ENCODE data around the gene HLA-DQA1. TPM values are rescaled to one million over a fixed set of nuclear protein-coding genes. Genes with fewer than 3 reads are reported as not detected.
"Not testable (repeated sequence)": the region's sequence is repeated elsewhere in the genome, so short reads cannot be mapped to it uniquely, and the experiment has no call there.

Gene HLA-DQA1
- 30.1 TPM for total RNA-seq

DNA sequence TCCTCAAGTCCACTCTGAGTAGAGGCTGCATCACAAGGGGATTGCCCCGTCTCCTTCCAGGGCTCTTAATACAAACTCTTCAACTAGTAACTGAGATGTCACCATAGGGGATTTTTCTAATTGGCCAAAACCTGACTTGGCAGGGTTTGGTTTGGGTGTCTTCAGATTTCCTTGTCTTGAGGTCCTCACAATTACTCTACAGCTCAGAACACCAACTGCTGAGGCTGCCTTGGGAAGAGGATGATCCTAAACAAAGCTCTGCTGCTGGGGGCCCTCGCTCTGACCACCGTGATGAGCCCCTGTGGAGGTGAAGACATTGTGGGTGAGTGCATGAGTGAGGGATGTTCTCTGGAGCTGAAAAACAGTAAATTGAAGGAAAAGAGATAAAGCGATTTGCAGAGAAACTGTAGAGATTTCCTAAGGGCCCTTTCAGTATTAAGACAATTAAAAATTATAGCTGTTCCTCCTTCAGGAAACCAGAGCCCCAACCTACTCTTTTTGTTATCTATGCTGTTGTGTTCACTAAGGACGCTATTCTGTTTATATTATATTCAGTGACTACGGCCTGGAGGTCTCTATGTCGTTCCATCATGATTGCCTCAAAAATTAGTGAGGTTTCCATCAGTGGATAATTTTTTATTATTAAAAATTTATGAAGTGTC is at the start of gene HLA-DQA1:
Gene HLA-DQA1 (plus strand): TSS at position 188 of the 662 bp plus-strand sequence. CDS start 53 bp downstream, at position 241.
- DNase-seq (ENCODE audit: low spot score): no peak

- no peak for DNase-seq (ENCODE audit: low spot score)
Measured at GRCh38 chr6:32588156-32588555, 49.0 kb upstream of the HLA-DQA1 start.

GRCh38 chr6:32589596-32590449 is 47.4 kb upstream of the HLA-DQA1 start, which contains the start of gene HLA-DRB1:
Gene HLA-DRB1, minus strand, starts transcription at chr6:32589848. Its CDS starts 106 bp downstream, at chr6:32589742.
- DNase-seq (ENCODE audit: low spot score): no peak

DNA sequence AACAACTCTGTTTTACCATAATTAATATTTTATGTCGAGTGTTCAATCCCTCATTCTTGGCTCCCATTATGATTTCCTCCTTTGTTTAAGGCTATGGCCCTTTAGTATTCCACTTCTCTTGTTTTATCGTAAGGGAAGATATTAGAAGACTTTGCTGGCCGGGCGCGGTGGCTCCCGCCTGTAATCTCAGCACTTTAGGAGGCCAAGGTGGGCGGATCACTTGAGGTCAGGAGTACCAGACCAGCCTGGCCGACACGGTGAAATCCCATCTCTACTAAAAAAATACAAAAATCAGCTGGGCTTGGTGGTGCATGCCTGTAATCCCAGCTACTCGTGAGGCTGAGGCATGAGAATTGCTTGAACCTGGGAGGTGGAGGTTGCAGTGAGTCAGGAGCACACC is 46.5 kb upstream of the HLA-DQA1 start:
- not testable (repeated sequence) for DNase-seq (ENCODE audit: low spot score)

DNA sequence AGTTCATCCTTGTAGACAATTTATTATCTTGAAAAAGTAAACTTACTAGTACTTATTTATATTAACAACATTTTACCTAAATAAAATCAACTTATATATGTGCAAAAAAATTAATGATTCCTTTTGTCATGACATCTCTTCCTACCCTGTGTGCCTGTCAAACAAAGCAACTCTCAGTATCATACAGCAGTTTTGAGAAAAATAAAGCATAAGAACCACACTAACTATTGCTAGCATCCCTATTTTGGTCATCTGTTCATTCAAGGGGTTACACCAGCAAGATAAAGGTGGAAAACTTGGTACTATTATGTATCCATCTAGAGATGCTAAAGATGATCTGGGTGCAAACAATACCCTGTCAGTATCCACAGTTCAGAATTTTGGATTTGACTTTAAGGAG is 40.2 kb upstream of the HLA-DQA1 start:
- no peak for DNase-seq (ENCODE audit: low spot score)

DNA sequence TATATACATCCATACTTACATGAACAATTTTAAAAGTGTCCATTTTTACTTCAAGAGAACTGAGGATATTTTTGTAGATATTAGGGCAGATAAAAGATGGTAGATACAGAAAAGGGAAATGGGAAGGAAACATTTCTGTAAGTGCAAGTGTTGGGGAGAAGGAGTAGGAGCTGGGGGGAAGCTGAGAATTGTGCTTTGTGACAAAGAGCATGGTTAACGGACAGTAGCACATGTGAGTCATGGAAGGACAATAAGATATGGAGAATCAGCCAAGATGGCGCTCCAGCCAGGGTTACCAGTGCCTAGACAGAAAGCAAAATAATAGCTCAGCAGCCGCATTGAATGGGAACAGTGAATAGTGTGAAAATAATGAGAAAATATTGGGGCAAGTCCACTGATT is 34.8 kb upstream of the HLA-DQA1 start:
- DNase-seq (ENCODE audit: low spot score): no peak

GRCh38 chr6:32603222-32603621 is 34.0 kb upstream of the HLA-DQA1 start:
- DNase-seq (ENCODE audit: low spot score): no peak

- no peak for DNase-seq (ENCODE audit: low spot score)
Measured at GRCh38 chr6:32603888-32604287, 33.3 kb upstream of the HLA-DQA1 start.

DNA sequence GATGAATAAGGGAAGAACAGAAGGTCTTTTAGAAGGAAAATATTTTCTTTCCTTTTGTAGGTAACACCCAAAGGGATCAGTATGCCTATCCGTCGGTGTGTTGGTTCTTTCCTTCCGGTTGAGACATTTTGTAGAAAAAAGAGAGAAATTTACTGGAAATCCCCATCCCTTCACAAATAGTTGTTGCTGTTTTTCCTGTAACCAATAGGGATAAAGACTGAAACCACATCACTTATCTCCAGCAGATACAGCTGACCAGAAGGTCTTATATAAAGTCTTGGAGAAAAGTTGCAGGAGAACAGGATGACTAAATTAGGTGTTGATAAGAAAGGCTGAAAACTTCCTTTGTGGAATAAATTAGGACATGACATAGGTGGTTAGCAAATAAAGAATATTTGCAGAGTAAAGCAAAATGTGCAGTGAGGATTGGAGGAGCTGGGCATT is 32.8 kb upstream of the HLA-DQA1 start:
- DNase-seq (ENCODE audit: low spot score): no peak

GRCh38 chr6:32607263-32607987 is 29.8 kb upstream of the HLA-DQA1 start:
- no peak for DNase-seq (ENCODE audit: low spot score)

DNA sequence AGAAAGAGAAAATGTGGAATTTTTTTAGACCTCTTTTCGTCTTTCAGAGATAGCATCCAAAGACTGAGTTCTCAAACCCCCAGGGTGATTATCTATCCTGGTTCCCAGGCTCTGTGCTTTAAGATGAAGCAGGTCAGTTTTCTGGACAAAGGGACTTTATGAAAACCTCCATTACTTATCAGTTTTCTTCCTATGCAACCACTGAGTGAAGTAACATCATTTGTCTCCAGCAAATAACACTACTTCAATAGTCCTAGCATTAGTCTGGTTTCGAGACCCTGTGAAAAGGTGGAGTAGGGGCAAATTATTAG is 29.3 kb upstream of the HLA-DQA1 start:
- DNase-seq (ENCODE audit: low spot score): no peak

DNA sequence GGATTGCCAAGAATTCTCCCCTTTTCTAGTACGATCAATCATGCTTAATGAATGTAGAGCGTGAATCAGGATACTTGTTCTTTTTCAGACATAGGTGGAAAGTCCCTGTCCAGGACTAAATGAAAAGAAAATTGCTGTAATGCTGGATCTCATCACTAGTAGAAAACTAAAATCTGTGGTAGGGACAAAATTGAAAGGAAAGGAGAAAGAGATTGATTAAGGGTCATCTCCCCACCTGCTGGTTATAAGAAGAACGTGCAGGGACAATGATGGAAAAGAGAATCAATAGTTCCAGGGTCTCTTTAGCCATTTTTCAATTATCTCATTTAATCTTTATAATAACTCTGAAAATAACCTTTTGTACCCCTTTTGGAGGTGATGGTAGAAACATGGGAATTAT is 28.8 kb upstream of the HLA-DQA1 start:
- no peak for DNase-seq (ENCODE audit: low spot score)

GRCh38 chr6:32609391-32609730 is 27.8 kb upstream of the HLA-DQA1 start:
- no peak for DNase-seq (ENCODE audit: low spot score)

GRCh38 chr6:32609731-32610640 is 27.2 kb upstream of the HLA-DQA1 start:
- DNase-seq (ENCODE audit: low spot score): no peak

DNA sequence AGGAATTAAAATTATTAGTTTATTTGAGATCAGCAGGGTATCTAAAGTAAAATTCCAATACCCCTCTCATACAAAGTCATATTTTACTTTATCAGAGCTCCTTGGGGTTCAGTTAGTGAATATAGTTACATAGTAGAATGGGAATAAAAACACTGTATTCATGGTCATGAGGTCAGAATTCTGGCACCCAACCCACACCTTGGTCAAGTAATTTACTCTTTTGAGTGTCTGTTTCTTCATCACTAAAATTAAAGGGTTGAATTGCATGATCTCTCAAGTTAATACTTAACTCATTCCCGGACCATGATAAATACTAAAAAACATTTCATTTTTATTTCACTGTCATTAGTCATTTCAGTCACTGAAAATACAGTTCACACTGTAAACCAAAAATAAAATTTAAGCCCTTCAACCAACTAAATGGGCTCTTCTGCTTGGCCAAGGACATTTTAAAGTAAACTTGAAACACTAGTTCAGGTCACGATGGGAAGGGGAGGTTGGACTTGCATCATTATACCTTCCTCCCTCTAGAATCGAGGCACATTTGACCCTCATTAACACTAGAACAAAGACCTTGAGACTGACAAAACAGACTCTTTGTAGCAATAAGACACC is 26.4 kb upstream of the HLA-DQA1 start:
- no peak for DNase-seq (ENCODE audit: low spot score)

GRCh38 chr6:32613475-32613874 is 23.7 kb upstream of the HLA-DQA1 start:
- no peak for DNase-seq (ENCODE audit: low spot score)

DNA sequence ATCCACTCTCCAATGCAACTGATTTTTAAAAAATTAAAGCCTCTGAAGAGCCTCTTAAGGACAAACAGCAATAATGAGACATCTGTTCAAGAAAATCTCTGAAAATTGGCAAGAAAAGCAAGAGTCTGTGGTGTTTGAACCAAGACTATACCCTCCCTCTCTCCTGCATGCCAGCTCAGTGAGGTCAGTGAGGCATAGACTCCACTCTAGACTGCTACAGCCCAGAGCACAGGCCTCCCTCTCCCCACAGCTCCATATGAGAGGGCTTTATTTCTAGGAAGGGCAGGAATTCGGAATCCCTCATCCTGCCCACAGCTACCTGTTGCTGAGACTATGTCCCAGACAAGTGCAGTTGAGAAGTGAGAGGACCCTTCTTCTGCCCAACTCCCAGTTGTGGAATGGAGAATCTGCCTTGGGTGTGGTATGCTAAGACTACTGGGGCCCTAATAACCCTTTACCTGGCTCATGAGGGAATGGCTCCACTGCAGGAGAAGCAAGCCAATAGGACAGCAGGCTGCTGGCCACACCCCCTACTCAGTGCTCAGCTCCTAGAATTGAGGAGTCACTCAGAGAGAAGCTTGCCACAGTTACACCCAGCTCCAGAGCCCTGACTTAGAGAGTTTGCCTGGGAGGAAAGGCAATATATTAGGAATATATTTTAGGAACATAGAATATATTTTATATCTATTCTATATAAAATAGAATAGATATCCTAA is 22.7 kb upstream of the HLA-DQA1 start:
- no peak for DNase-seq (ENCODE audit: low spot score)

DNA sequence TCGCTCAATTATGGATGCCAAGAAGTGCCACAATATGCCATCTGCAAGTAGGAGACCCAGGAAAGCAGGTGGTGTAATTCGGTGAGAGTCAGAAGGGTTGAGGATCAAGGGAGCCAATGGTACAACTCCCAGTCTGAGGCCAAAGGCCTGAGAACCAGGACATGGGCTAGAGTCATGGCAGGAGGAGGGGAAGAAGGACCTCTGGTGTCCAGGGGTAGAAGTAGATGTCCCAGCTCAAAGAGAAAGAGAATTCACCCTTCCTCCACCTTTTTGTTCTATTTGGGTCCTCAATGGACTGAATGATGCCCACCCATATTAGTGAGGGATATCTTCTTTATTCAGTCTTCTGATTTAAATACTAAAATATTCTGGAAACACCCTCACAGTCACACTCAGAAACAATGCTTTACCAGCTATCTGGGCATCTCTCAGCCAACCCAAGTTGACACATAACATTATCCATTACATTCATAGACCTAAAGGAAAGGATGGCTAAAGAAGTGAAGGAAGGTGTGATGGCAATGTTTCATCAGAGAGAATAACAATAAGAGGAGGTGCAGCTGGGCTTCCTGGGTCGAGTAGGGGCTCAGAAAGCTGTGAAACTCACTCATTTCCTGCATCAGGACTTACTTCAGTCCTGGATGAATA is 21.2 kb upstream of the HLA-DQA1 start:
- DNase-seq (ENCODE audit: low spot score): no peak

GRCh38 chr6:32617751-32618150 is 19.5 kb upstream of the HLA-DQA1 start:
- no peak for DNase-seq (ENCODE audit: low spot score)

DNA sequence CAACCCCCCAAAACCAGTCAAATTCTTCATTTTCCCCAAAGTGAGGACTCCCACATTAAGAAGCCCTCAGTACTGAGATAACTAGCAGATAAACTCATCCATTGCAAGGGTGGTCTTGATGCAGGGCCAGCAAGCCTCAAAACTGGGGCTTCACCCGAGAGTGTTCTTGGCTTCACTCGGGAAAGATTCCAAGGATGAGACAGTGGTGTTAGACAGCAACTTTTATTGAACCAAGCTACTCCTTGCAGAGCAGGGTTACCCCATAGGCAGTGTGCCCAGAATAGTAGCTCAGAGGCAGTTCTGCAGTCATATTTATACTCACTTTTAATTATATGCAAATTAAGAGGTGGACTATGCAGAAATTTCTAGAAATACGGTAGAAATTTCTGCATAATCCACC is 15.8 kb upstream of the HLA-DQA1 start:
- no peak for DNase-seq (ENCODE audit: low spot score)
